MCF 10A (cell line): ENCODE data around the gene SLC25A5. TPM values are rescaled to one million over a fixed set of nuclear protein-coding genes. Genes with fewer than 3 reads are reported as not detected.
A peak's percentile ranks its signal among the peaks of the same experiment; 100 is the strongest.

ENCODE experiments used
- BruUV-seq: library from RNA; stranded (reverse); fragments of 400-500 nt; replicated peaks from 2 replicates; lab custom pipeline; 2021; lab: Mats Ljungman, UMichigan
- CTCF ChIA-PET: fragments of 300-600 bp; sonication (Branson Sonifier 250); formaldehyde crosslinking; extraction: SDS; loops from one replicate; lab custom pipeline; 2021; ENCODE audit warnings: antibody characterized with exemption, inconsistent platforms; lab: Yijun Ruan, JAX
- POLR2A ChIA-PET: fragments of 300-600, 350-650 bp; sonication (Branson Sonifier 250); formaldehyde crosslinking; extraction: SDS; loops from one replicate; lab custom pipeline; 2020; ENCODE audit warnings: antibody characterized with exemption, inconsistent platforms; lab: Yijun Ruan, JAX
- DNase-seq: peaks from one replicate; pipeline ENCODE4 v3.0.0-alpha.2; 2018; ENCODE audit not compliant: unreplicated experiment
- H3K27ac Mint-ChIP-seq: one replicate; pipeline ENCODE4 v1.8.0; 2022; ENCODE audit warnings: mild to moderate bottlenecking, low read depth, mixed read lengths; ENCODE audit not compliant: unreplicated experiment
- H3K27me3 Mint-ChIP-seq: one replicate; pipeline ENCODE4 v1.8.0; 2022; ENCODE audit warnings: mixed read lengths; ENCODE audit not compliant: insufficient read depth, unreplicated experiment
- H3K36me3 Mint-ChIP-seq: one replicate; pipeline ENCODE4 v1.8.0; 2022; ENCODE audit warnings: mild to moderate bottlenecking, moderate library complexity, mixed read lengths; ENCODE audit not compliant: insufficient read depth, unreplicated experiment
- H3K4me1 Mint-ChIP-seq: one replicate; pipeline ENCODE4 v1.8.0; 2022; ENCODE audit warnings: mixed read lengths; ENCODE audit not compliant: insufficient read depth, unreplicated experiment
- H3K4me3 Mint-ChIP-seq: one replicate; pipeline ENCODE4 v1.8.0; 2022; ENCODE audit warnings: mild to moderate bottlenecking, moderate library complexity, mixed read lengths; ENCODE audit not compliant: unreplicated experiment
- H3K9me3 Mint-ChIP-seq: one replicate; pipeline ENCODE4 v1.8.0; 2022; ENCODE audit warnings: mixed read lengths; ENCODE audit not compliant: unreplicated experiment
- intact Hi-C: fragments of 100-400 bp; cut with micrococcal nuclease; formaldehyde crosslinking; loops from 2 replicates; pipeline ENCODE4 v1.14.1; 2022
- total RNA-seq: library from RNA; stranded (reverse); gene quantifications from 2 replicates; pipeline ENCODE4 v1.2.3, GENCODE V29; 2022
- TF ChIP-seq, protein P1 (sequence below): fragments of 200-600 bp; IDR thresholded peaks from one replicate; pipeline ENCODE4 v1.8.0; 2022; ENCODE audit warnings: antibody characterized with exemption, mild to moderate bottlenecking; ENCODE audit not compliant: unreplicated experiment

The SLC25A5 gene
- total RNA-seq, 1 experiment from 2014 or later: 405 TPM

DNA sequence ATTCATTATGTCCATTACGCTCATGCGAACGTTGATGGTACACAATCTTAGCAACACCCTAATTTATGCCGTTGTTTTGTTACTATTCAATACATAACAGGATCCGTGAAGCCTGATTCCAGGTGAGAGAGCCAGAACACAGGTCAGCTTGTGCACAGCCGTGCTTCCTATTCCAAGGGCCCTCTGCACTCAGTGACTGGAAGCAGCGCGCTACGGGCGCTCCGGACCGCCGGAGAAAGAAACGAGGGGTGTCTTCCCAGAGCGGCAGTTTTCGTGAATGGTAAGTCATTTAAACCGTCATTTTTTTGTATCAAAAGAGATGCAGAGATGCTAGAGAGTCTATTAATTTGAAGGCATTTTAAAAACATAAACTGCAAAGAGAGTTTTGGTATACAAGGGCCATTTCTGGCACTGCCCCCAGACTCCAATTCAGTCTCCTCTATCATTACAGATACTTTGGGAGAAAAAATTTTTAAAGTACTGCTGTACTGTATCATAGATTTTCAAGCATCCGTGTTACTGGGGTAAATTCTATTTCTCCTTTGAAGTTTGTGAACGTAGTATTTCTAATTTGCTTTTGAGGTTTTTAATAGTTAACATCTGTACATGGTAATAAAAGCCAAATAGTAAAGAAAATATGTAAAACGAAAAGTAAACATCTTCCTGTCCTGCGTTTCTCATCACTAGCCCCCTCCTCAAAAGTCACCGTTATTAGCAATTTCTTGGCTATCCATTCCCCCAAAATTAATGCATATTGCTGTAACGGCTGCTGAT is 6.6 kb downstream of the SLC25A5 start:
- no TSS peak for BruUV-seq

DNA sequence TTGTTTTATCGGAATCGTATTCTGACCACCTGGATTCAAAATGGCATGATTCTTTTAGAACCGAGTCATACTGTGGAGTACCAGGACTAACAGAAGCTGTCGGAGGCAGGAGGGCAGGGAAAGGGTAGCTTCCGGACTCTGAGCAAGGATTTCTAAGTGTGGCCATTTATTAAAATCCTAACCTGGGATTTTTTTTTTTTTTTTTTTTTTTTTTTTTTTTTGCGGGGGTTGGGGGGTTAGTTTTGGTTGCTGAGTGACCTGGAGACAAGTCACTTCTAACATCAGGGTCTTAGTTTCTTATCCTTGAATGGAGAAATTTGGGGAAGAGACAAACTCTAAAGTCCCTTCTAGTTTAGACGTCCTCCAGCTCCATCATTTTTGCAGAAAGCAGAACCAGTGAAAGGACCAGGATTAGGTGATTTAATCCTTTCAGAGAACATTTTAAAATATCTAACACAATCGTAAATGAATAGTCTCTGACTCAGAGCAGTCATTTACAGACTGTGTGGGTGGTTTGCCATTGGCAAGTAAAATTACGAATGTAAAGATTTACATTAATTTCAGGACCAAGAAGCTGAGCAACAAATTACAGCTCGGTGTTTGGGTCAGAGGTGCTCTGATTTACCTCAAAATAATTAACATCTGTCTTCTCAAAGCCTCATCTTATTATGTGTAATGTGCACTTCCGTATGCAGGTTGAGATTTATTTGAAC is 7.3 kb downstream of the SLC25A5 start:
- peaks cover 15% of the 10 kb centered on the region for H3K4me1 Mint-ChIP-seq
- ChIA-PET POLR2A (interaction anchor here (0.7 to 1.5 kb wide), 6 partner anchors 9 to 98 kb away, joined by 3 to 10 read pairs (median 4); no protein-coding TSS in a partner anchor), CTCF (interaction anchor here (0.6 to 6.7 kb wide), 3 partner anchors 14 to 562 kb away, joined by 3 to 57 read pairs (median 4); no protein-coding TSS in a partner anchor)
- no peak overlapping the region for H3K27ac Mint-ChIP-seq
- no peak overlapping the region for H3K4me3 Mint-ChIP-seq
- no peaks in the 10 kb centered on the region for H3K9me3 Mint-ChIP-seq
- intact Hi-C loops: loop anchor here (5.0 kb wide), 1 partner anchor 37 kb away; no protein-coding TSS in a partner anchor
- peaks cover 22% of the 10 kb centered on the region for H3K36me3 Mint-ChIP-seq
- BruUV-seq: no TSS peak
- DNase-seq: peak; percentile 27
- TF ChIP-seq, protein P1, sequence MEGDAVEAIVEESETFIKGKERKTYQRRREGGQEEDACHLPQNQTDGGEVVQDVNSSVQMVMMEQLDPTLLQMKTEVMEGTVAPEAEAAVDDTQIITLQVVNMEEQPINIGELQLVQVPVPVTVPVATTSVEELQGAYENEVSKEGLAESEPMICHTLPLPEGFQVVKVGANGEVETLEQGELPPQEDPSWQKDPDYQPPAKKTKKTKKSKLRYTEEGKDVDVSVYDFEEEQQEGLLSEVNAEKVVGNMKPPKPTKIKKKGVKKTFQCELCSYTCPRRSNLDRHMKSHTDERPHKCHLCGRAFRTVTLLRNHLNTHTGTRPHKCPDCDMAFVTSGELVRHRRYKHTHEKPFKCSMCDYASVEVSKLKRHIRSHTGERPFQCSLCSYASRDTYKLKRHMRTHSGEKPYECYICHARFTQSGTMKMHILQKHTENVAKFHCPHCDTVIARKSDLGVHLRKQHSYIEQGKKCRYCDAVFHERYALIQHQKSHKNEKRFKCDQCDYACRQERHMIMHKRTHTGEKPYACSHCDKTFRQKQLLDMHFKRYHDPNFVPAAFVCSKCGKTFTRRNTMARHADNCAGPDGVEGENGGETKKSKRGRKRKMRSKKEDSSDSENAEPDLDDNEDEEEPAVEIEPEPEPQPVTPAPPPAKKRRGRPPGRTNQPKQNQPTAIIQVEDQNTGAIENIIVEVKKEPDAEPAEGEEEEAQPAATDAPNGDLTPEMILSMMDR: no peak
- H3K27me3 Mint-ChIP-seq: no peaks in the 10 kb centered on the region

More for the DNA sequence above, 6.6 kb downstream of the SLC25A5 start:
- Mint-ChIP-seq H3K27me3 (no peaks in the 10 kb centered on the region), H3K4me1 (peaks cover 11% of the 10 kb centered on the region), H3K9me3 (no peaks in the 10 kb centered on the region), H3K36me3 (peaks cover 30% of the 10 kb centered on the region), H3K4me3 (no peak overlapping the region), H3K27ac (no peak overlapping the region)
- ChIA-PET CTCF (interaction anchor here (0.6 to 1.0 kb wide), 2 partner anchors 8 to 563 kb away, joined by 3 read pairs; no protein-coding TSS in a partner anchor), POLR2A (interaction anchor here (0.8 to 1.5 kb wide), 2 partner anchors 28 to 99 kb away, joined by 3 read pairs; no protein-coding TSS in a partner anchor)
- TF ChIP-seq, protein P1: no peak
- no peak for DNase-seq
- intact Hi-C loops: loop anchor here (5.0 kb wide), 1 partner anchor 37 kb away; no protein-coding TSS in a partner anchor

DNA sequence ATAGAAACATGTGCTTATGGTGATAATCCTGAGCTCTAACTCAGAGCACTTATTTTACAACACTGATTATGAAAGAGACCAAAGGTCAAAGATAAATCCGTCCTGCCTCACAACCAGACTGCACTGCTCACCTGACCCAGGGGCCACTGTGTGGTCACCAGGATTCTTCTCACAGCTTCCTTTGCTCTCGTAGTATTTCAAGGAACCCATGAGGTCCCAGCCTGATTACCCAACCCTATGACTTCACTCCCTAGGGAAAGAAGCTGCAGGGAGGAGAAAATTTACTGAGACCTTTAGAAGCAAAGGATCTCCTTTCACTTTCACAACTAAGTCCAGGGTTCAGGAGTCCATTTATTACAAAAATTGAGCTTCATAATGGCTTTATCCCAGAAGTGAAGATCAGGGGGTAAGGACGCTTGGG is 9.6 kb downstream of the SLC25A5 start:
- ChIA-PET POLR2A (interaction anchor here (0.6 to 1.7 kb wide), 8 partner anchors 9 to 312 kb away, joined by 3 to 7 read pairs (median 4); partner anchors contain the start of gene SLC25A5), CTCF (interaction anchor here (0.5 to 6.7 kb wide), 12 partner anchors 8 to 401 kb away, joined by 3 to 57 read pairs (median 4); no protein-coding TSS in a partner anchor)
- intact Hi-C loops: loop anchor here (5.0 kb wide), 1 partner anchor 34 kb away; no protein-coding TSS in a partner anchor
- peak; percentile 72 for DNase-seq
- H3K27me3 Mint-ChIP-seq: no peaks in the 10 kb centered on the region
- BruUV-seq: no TSS peak
- peaks cover under 1% of the 10 kb centered on the region for H3K36me3 Mint-ChIP-seq
- no peaks in the 10 kb centered on the region for H3K9me3 Mint-ChIP-seq
- TF ChIP-seq, protein P1: no peak
- H3K4me1 Mint-ChIP-seq: peaks cover 15% of the 10 kb centered on the region
- peak overlapping the region; percentile 52 for H3K4me3 Mint-ChIP-seq
- H3K27ac Mint-ChIP-seq: no peak overlapping the region
